Smooth muscle cell of trachea (primary cell): Measurements from ENCODE around the gene F12. TPM values are rescaled to one million over a fixed set of nuclear protein-coding genes. Genes with fewer than 3 reads are reported as not detected.

ENCODE experiments used
- total RNA-seq: library from RNA; depleted of rRNA; stranded (reverse); fragments of >200 nt; gene quantifications from 2 replicates; pipeline ENCODE4 v1.2.1, GENCODE V29; 2014

The F12 gene
- 0.17 TPM in 1 of 2 replicates, not detected in the other for total RNA-seq

DNA sequence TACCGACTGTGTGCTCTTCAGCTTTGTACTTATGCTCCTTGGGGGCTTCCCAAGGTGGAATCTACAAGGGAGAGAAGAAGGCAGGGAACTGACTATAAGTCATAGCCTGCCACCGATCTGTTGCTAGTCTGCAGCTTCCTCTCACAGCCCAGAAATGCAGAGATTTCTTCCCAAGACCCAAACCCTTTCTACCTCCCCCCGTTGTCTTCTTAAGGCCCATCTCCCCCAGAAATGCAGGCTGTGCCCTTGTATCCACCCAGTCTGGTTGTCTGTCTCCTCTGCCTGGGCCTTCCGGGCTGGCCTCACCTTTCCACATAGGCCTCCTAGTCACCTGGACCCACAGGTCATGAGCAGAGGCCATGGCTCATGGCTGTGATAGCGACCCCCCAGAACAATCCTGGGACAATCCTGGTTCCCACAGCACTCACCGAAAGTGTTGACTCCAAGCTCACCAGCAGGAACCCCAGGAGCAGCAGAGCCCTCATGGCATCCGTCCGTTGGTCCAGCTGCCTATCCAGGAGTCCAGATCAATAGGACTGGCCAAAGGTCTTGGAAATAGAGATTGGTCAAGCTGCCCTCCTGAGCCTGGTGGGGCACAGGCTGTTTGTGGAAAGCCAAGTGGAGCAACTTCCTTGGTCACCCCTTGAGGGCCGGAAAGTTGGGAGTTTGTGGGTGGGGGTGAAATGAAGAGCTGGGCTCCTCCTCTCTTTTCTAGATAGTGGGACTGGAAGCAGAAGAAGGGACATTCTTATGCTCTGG lies at the start of gene F12:
Gene F12 (minus strand): TSS at position 522 of the 759 bp plus-strand sequence. CDS start 37 bp downstream, at position 485.

DNA sequence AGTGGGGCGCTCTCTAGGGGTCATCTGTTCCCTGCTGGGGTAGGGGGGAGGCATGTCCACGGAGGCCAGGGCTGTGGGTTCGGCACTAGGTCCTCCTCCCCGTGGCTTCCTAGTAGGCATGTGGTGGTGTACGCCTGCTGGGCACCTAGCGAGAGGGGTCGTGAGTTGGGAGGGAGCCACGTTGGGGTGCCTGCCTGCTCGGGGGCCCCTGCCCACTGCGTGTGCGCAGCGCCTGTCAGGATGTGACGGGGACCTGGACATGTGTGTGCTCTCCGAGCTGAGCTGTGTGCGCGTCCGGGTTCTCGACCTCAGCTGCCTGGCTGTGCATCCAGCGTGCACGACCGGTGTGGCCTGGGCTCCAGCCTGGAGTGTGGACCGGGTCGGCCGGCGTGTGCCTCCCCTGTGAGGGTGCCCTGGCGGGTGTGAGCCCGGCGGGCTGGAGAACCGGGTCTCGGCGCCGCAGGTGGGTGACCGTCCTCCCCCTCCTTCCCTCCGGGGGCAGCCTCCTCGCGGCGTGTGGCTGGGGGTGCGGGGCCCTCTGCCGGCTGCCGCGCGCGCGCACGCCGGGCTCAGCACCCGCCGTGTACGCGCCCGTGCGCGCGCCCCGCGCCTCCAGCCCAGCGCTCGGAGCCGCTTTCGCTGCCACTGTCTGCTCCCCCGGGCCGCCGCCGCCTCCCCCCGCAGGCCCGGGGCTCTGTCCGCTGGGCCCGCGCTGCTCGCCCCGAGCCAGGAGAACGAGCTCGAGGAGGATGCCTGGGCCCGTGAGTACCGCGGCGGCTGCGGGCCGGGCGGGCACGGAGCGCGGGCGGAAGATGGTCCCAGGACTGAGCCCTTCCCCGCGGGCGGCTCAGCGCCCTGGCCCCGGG lies 37.1 kb upstream of the F12 start, which contains the start of gene PRR7:
Gene PRR7 (plus strand): TSS at position 615 of the 866 bp plus-strand sequence. CDS start 8,254 bp downstream, outside the sequence.

DNA sequence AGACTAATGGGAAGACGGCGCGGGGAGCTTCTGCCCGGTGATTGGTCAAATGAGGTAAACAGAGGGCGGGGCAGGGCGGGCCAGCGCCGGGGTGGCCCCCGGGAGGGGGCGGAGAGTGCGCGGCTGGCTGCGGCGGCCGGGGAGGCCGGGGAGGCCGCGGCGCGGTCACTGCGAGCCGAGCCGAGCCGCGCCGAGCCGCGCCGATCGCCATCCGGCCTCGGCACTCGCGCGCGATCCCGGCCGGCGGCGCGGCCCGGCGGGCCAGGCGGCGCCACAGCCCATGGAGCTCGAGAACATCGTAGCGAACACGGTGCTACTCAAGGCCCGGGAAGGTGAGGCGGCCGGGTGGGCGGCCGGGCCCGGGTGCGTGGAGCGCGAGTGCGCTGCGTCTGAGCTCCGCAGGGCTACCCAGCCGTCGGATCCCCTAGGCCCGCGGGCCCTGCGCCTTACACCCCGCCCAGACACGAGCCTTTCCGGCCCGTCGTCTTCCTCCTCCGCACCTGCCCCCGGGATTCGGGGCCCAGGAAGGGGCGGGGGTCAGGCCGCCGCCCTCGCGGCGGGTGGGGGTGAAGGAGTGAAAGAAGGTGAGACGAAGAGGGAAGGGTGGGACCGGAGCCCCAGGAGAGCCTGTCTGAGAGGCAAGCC lies 17.3 kb upstream of the F12 start, which contains the start of gene GRK6:
Gene GRK6 (plus strand): TSS at position 111 of the 645 bp plus-strand sequence. CDS start 170 bp downstream, at position 281.

DNA sequence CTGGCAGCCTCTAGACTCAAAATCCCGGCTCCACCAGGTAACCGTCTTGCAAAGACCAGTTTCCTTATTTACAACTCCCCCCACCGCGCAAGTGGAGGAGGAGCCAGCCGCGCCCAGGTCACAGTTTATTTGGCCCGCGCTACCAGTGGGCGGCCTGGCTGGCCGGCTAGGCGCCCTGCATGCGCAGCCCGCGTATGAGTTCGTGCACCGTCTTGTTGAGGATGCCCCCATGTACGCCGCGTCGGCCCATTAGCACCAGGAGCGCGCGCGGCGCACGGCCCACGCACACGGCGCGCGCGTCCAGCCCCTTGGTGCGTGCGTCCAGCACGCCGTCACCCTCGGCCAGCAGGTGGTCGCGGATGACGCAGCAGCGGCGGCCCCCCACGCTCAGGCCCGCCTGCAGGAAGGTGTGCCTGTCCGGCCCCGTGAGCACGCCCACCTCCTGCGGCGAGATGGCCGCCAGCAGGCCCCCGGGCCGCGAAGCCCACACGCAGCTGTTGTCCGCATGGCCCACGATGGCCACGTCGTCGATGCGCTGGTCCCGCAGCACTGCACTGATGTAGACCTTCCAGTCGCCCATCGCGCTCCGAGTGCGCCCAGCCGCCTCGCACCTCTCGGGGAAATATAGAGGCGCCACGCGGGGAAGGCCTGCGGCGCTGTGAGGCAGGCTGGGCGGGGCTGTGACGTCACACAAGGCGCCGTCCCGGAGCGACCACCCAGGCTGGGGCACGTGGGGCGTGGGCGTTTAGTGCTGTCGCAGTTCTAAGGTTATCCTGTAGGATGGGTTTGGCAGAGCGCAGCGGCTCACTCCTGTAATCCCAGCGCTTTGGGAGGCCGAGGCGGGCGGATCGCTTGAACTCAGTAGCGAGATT lies 9.1 kb downstream of the F12 start, which contains the start of gene PFN3:
Gene PFN3 (minus strand): TSS at position 665 of the 872 bp plus-strand sequence. CDS start 85 bp downstream, at position 580.

DNA sequence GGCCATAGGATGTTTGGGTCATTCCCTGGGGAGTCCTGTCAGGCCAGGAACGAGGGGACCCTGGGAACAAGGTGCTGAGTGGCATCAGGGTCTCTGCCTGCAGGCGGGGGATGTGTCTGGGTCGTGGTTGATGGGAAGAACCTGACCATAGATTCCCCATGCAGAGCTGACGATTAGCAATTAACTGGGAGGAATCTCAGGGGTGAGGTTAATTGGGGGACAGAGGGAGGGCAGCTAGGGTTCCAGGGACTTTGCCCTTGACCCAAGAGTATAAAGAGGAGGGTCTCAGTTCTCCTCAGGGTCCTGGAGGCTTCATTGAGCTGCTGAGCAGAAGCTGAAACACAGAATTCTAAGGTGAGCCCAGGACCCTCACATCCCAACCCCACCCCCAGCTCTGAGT lies 25.2 kb downstream of the F12 start, which contains the start of gene SLC34A1:
Gene SLC34A1 (plus strand): TSS at position 301 of the 400 bp plus-strand sequence. CDS start 1,308 bp downstream, outside the sequence.

DNA sequence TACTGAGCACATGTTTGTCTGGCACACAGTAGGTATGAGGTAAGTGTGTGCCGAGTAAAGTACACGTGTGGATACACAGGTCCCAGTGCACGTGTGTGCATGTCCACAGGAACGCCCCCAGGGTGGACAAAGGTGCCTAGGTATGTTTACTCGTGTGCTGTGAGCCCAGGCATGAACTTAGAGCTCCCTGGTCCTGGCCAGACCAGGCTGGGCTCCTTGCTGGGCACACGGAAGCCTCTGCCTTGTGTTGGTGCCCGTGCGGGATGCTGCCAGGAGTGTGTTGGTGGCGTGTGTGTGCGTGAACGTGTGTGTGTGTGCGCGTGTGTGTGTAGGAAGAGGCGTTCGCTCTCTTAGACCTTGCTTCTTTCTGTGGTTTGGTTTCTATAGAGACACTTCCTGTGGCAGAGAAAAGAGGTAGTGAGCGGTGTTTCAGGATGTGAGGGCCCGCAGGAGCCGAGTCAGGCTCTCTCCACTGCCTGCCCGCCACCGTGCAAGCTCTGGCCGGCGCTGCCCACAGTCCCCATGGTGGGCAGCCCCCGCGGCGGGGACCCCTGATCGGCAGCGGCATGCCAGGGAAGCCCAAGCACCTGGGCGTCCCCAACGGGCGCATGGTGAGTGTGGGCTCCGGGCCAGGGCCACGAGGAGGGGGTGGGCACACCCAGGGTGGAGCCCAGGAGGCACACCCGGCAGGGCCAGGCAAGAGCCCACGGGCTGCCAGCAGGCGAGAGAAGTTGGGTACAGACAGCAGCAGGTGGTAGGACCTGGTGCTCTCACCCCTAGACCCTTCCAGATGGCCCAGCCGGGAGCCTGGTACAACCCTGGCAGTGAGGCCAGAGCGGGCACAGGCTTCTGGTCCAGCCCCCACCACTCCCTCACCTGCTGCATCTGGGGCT lies 51.7 kb downstream of the F12 start, which contains the start of gene RGS14:
Gene RGS14 (plus strand): TSS at position 466 of the 893 bp plus-strand sequence. CDS start 101 bp downstream, at position 567.

Other genes with a start within 250 kb of the F12 start
- gene RAB24, start 105.8 kb downstream of the F12 start, total RNA-seq = 15.4 and 33.4 TPM in 2 replicates
- gene PRELID1, start 105.8 kb downstream of the F12 start, total RNA-seq = 72.8 and 136 TPM in 2 replicates
- 3.0 and 30.5 TPM in 2 replicates for gene MXD3, start 97.7 kb downstream of the F12 start, total RNA-seq
- 418 and 537 TPM in 2 replicates for gene LMAN2, start 57.9 kb downstream of the F12 start, total RNA-seq
- 5.6 and 8.3 TPM in 2 replicates for gene RGS14, start 51.6 kb downstream of the F12 start, total RNA-seq
- gene SLC34A1, start 25.1 kb downstream of the F12 start, total RNA-seq = not detected in 2 replicates
- gene PFN3, start 8.9 kb downstream of the F12 start, total RNA-seq = not detected in 2 replicates
- gene GRK6, start 17.1 kb upstream of the F12 start, total RNA-seq = 13.7 and 17.3 TPM in 2 replicates
- 2.9 and 12.4 TPM in 2 replicates for gene PRR7, start 37.2 kb upstream of the F12 start, total RNA-seq
- 125 and 183 TPM in 2 replicates for gene DBN1, start 64.1 kb upstream of the F12 start, total RNA-seq
- gene PDLIM7, start 88.0 kb upstream of the F12 start, total RNA-seq = 79.7 and 108 TPM in 2 replicates
- gene DOK3, start 100.3 kb upstream of the F12 start, total RNA-seq = 1.8 and 2.0 TPM in 2 replicates
- gene DDX41, start 107.4 kb upstream of the F12 start, total RNA-seq = 86.8 and 98.9 TPM in 2 replicates
- gene FAM193B, start 145.0 kb upstream of the F12 start, total RNA-seq = 25.7 and 41.7 TPM in 2 replicates
- gene TMED9, start 182.6 kb upstream of the F12 start, total RNA-seq = 163 and 218 TPM in 2 replicates
- gene B4GALT7, start 190.6 kb upstream of the F12 start, total RNA-seq = 33.0 and 52.1 TPM in 2 replicates